Mucosa of gallbladder (tissue), 1 donor: Measurements from ENCODE around the gene C4BPA. TPM values are rescaled to one million over a fixed set of nuclear protein-coding genes. Genes with fewer than 3 reads are reported as not detected.
A peak's percentile ranks its signal among the peaks of the same experiment; 100 is the strongest.

Experiments used
- DNase-seq: peaks from one replicate; pipeline ENCODE4 v3.0.0-alpha.2; 2020; ENCODE audit warnings: low spot score
- total RNA-seq: library from RNA; stranded (reverse); gene quantifications from one replicate; pipeline ENCODE4 v1.2.1, GENCODE V29; 2021
- donor health status: DM: no; HTN: no; CAD: no.

Gene C4BPA
- total RNA-seq: 2.3 TPM

- DNase-seq: peak; percentile 32
These were observed at the start of gene C4BPA for GRCh38 chr1:207103892-207104373. Gene C4BPA, plus strand, starts transcription at chr1:207104233. Its CDS starts 8,793 bp downstream, at chr1:207113026.

DNA sequence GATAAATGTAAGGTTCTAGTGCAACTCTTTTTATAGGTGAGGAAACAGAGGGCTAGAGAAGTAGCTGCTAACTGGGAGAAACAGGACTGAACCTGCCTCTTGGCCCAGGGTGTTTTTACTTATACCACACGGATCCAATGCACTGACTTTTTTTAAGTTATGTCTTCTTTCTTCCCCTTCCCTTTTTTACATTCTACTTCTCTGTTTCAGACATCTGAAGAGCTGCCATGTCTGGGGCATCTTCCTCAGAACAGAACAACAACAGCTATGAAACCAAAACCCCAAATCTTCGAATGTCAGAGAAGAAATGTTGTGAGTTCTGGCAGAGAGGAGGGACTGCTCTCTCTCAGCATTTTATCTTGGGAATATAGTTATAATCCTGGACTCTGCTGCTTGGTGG lies 49.5 kb upstream of the C4BPA start:
- DNase-seq: no peak

DNA sequence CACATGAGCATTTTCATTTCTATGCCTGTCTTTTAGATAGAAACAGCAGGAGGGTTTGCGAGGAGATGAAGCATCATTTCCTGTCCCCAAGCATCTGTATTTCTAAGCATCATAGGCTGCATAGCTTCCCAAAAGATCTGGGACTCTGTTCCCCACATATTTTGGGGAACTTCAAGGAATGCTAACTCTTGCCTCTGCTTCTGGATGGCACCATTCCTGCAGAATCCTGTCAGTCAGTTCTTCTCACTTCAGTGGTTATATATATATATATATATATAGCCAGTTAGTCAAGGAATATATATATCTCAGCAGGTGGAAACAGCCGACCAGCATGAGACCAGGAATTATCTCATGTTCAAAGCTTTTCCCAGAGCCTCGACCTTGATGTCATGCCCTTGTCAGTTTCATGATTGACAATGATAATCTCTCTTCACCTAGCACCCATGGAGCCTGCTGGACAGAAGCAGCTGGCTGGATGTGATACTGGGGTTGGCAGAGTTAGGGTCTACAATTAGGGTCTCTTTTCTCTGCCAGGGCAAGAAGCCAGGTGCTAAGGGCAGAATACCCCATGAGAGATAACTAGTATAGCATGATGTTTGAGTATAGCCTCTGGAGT lies 48.5 kb upstream of the C4BPA start:
- no peak for DNase-seq

- peak; percentile 49 for DNase-seq
These were observed 47.4 kb upstream of the C4BPA start for GRCh38 chr1:207056673-207057072.

DNA sequence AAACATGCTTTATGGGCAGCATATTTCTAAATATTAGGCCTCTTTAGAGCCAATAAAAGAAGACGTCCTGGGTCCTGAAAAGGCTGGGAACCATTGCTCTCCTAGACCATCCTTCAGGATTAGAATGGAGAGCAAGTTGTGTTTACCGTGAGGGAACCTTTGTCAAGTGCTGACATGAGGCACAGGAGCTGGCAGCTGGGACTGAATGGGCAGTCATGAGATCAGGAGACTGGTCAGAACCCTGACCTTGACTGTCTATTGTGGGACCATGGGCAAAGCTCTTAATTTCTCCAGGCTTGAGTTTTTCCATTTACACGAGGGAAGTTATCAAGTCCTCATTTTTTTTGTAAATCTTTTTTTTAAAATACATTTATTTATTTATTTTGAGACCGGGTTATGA lies 45.8 kb upstream of the C4BPA start:
- no peak for DNase-seq

DNA sequence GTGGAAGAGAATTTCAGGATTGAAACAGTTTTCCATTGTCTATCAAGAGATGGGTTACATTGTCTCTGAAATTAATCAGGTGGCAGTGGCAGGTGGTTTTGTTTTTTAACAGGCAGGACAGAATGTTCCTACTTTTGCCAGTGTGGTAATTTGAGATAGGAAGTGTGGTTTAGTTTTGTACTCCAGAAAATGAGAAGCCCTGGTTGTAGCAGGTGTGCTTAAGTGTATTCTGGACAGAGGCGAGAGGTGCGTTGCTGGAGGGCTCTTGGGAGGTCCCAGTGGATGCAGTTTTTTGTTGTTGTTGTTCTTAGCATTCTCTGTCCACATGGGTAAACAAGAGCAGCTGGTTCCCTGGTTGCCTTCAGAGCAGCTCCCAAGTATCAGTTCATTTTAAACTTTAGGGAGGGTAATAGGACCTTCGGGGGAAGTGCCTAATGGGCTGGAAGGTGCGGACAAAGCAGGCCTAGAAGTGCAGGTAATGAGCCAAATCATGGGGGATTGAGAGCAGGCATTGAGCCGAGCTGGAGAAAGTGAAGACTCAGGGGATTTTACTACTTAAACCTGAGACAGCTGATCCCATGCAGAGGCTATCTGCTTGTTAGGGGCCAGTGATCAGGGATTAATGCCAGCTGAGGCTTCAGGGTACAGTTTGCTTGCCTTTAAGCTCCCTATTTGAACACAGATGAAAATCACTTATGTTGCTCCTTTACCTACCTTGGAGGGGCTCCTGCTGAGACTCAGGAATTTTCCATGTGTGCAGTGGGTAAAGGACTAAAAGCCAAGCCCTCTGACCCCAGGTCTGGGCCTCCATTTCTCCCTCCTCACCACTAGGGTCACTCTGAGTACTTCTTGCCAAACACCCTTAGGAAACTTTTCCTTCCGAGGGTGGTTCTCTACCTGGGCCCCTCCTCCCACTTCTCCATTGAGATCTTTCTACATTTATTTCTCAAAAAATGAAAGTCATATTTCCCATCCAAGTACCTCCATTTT lies 44.9 kb upstream of the C4BPA start:
- DNase-seq: no peak

DNA sequence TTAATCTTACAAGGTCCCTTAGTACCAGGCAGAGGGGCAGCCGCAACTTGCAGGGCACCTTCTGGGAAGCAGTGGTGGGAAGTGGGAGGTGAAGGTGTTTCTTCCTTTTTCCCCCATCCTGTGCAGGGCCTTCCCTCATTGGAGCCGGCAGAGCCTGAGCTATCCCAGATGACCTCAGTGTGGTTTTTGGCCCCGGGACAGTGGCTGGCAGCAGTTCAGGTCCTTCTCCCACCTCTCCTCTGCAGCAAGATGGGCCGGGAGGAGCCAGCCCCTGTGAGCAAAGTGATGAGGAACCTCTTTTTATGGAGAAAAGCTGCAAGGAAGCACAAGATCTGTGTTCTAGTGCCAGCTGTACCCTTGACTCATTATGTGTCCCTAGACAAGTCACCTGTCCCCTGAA lies 44.2 kb upstream of the C4BPA start:
- DNase-seq: no peak

DNA sequence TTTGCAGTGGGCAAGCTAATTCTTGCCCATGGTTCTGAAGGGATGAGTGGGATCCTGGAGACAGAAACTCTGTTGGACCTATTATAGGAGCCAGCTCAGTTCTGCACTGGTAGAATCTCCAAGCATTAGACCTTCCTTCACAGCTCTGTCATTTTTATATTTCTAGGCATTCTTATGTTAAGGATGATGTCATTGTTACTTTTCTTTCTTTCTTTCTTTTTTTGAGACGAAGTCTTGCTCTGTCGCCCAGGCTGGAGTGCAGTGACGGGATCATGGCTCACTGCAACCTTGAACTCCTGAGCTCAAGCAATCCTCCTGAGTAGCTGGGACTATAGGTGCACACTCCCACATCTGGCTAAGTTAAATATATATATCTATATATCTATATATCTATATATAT lies 43.4 kb upstream of the C4BPA start:
- DNase-seq: no peak

GRCh38 chr1:207062058-207062457 lies 42.0 kb upstream of the C4BPA start:
- DNase-seq: no peak

DNA sequence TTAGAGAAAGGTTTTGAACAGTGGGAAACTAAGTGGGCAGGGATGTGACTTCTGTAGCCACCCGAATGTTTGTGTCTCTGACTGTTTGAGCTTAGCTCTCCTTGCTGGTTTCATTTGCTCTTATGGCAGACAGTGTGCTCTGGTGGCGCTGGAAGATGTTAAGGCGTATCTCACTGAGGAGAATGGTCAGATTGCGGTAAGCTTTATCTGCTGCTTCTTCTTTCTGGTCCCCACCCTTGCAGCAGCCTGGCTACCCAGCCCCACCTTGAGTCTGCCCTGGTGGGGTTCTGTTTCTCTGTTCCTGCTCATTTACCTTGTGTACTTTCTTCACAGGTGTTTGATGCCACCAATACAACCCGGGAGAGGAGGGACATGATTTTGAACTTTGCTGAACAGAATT lies 41.0 kb upstream of the C4BPA start:
- DNase-seq: no peak

DNA sequence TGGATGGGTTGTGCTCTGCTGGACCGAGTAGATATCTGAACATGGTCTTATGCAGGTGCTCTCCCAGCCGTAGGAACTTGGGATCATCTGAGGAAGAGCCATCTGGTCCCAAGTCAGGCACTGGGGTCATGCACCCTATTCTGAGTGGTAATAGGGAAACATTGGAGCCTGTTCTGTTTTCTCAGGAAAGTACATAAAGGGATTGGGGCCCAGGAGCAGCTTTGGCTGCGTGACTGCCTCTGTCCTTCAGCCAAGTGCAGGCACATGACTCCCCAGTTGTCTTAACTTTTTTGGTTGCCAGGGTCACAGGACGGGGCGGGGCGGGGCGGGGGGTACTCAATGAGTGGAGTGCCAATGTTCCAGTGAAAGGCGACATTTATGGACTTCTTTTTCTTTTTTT lies 39.5 kb upstream of the C4BPA start:
- DNase-seq: no peak

- DNase-seq: peak; percentile 8
These were observed 36.8 kb upstream of the C4BPA start for GRCh38 chr1:207067185-207067584.

DNA sequence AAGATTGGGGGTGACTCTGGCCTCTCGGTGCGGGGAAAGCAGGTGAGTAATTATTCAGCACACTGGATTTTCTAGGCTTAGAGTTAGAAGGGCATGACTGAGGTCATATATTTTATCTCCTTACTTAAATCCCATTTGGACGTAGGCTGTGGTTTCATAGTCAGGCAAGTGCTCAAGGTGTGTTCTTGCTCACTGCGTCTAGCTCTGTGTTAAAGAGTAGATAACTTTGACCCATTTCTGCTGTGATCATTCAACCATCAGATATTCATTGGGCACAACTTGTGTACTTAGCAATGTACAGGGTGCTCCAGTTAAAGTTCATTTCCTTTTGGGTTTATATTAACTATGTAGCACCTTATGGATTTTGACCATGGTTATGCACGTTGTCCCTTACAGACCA lies 36.4 kb upstream of the C4BPA start:
- peak; percentile 8 for DNase-seq

DNA sequence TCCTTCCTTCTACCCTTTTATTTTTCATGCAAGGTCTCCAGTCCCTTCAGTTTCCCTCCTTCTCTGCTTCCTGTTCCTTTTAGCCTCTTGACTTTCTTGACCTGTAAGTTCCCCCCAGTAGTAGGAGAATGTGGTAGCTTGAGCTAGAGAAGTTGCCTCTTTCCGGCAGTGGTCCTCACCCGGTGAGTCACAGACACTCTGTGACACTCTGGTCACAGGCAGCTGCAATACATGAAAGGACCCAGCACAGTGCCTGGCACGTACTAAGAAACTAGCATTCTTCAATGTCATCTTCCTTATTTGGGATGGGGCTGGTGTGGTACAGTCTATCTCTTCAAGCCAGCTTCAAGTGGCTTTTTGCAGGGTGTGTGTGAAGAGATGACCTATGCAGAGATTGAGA lies 35.0 kb upstream of the C4BPA start:
- no peak for DNase-seq

- DNase-seq: no peak
These were observed 34.1 kb upstream of the C4BPA start for GRCh38 chr1:207069858-207070506.

DNA sequence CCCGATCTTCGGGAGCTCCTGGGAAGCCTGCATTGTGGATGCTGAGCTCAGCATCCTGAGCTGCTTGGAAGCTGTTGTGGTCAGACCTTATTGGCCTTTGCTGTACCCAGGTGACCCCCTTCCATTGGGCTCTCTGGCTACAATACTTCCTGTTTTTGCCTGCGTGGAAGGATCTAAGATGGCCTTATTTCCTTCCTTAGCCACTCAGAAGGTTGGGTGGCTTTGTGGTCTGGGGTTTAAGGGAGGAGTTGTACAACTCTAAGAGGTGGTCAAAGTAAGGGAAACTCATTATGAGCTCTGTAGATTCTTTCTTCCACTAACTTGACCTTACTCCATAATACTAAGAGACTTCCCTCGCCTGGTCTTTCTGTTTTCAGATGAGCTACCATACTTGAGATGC lies 33.2 kb upstream of the C4BPA start:
- peak; percentile 2 for DNase-seq

DNA sequence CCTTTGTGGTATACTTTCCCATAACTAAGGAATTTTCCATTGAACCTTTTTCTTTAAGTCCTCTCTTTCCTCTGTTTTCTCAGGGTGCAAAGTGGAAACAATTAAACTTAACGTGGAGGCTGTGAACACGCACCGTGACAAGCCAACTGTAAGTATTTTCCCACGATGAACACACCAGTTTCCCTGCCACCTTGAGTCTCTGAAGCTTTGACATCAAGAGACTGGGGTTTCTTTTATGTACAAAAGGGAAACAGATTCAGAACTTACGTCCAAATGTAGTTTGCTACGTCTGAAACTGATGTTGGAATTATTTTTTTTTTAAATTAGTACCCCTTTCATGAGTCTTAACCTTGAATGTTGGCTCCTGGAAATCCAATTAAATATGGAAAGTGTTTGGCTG lies 32.6 kb upstream of the C4BPA start:
- DNase-seq: peak; percentile 4

GRCh38 chr1:207072233-207072632 lies 31.8 kb upstream of the C4BPA start:
- DNase-seq: no peak

DNA sequence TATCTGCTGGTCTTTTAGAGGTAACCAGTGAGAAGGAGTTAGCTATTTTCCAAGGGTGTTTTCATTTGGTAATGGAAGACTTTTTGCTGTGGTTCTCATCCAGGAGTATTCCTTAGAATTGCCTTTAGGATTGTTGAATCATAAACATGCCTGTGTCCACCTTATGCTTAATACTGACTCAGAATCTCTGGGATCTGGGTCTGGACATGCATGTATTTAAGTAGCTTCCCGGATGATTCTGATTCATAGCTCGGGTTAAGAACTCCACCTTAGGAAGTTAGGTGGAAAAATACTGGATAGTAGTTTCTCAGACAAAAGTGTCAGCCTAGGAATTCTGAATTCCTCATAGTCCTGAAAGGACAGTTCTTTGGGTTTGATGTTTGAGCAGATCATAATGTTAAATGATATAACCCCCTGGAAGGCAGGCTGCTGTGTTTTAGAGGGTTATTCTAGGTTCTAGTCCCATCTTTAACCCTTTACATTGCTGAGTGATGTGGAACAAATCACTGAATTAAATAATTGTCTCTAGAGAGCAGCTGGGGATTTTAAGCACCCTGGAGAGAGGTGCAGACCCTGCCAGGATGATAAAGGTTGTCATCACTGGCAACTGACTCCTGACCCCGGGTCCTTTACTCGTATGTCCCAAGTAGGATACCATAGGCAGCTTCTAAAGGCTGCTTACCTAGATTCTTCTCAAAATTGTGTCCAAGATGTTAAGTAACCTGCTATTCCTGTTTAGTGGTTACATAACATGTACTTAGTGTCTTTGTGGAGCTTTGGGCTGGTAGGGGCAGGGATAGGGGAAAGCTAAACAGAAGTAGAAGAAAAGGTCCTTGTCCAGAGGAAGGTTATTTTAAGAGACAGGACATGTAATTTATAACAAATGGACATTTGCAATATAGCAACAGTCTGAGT lies 29.9 kb upstream of the C4BPA start:
- DNase-seq: no peak

DNA sequence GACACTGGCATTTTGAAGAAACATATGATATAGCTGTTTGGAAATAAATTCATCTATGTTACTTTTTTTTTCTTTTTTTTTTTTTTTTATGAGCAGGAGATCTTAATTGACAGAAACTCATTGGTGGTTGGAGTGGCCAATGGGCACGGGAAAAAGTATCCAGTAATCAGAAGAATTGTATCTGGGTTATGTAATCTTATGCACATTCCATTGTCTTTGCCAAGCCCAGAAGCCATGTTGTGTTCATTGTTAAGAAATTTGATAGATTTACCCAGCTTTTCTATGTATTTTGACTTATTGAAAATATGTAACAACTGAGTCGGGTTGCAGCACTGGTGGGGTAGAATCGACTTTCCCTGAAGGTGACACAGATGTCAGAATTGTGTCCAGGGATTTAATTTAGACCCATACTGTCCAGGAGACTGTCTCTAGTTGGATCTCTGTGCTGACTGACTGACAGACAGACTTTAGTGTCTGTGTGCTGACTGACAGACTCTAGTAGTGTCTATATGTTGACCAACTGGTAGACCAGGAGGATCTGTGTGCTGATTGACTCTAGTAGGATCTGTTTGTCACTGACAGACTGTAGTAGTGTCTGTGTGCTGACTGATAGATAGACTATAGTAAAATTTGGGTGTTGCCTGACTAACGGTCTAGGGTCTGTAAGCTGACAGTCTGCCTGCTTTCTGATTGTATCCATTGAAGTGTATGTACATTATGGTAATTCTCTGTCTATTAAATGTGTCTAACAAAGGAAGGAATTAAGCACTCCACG lies 27.7 kb upstream of the C4BPA start:
- DNase-seq: no peak

DNA sequence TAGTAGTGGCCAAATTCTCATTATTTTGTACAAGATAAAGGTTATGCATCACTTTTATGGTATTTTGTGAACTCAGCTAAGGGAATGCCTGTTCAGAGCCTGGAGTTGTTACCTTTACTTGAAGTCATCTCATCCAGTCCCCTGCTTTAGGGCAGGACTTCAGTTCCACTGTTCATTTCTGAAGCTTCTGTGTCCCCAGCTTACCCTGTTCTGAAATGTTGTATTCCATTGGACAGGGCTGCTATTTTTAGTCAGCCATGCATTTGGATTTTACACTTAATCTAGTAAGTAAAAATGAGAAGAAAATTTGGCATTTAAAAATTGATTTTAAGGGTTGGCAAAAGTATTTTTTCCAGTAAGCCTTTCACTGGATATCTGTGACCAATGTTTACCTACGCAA lies 27.0 kb upstream of the C4BPA start:
- no peak for DNase-seq
